Renal cortex interstitium (tissue), 11 donors: ENCODE measurements around the gene CDC42BPG. TPM values are rescaled to one million over a fixed set of nuclear protein-coding genes. Genes with fewer than 3 reads are reported as not detected.
A peak's percentile ranks its signal among the peaks of the same experiment; 100 is the strongest.

Experiments used
- DNase-seq, 11 donors: peaks; one replicate each; pipeline ENCODE4 v3.0.0-alpha.2; 2013; ENCODE audit warnings: low read depth in 9 of 11, low spot score in 4 of 11; ENCODE audit errors: extremely low read depth in 1 of 11
- polyA plus RNA-seq, 3 donors: library from polyadenylated mRNA; unstranded; fragments of 120-200 nt; gene quantifications; one replicate each; pipeline ENCODE4 v1.2.1, GENCODE V29; 2013; ENCODE audit not compliant: insufficient read length in 3 of 3

CDC42BPG gene
- polyA plus RNA-seq, 3 donors: 4.0 to 6.3 (median 5.8) TPM

GRCh38 chr11:64880240-64881001, 36.0 kb upstream of the CDC42BPG start:
- DNase-seq: no peak

- DNase-seq: no peak
These were observed 34.9 kb upstream of the CDC42BPG start for GRCh38 chr11:64879244-64879900.

GRCh38 chr11:64878494-64879243, 34.2 kb upstream of the CDC42BPG start, which contains the start of gene EHD1:
Gene EHD1 (minus strand): TSS chr11:64878621. CDS start chr11:64878464, 157 bp downstream.
- DNase-seq: peak; percentile 94 to 99 (median 96)

- no peak for DNase-seq
These were observed 33.7 kb upstream of the CDC42BPG start for GRCh38 chr11:64878223-64878493.

GRCh38 chr11:64877390-64878222, 33.2 kb upstream of the CDC42BPG start:
- DNase-seq: no peak

- DNase-seq: peak in 1 of 11 donors; percentile 53
These were observed 32.4 kb upstream of the CDC42BPG start for GRCh38 chr11:64876835-64877341.

GRCh38 chr11:64876229-64876750, 31.8 kb upstream of the CDC42BPG start:
- no peak for DNase-seq

- DNase-seq: no peak
These were observed 31.1 kb upstream of the CDC42BPG start for GRCh38 chr11:64875369-64876228.

- DNase-seq: no peak
These were observed 30.1 kb upstream of the CDC42BPG start for GRCh38 chr11:64874308-64875240.

GRCh38 chr11:64872790-64873488, 28.5 kb upstream of the CDC42BPG start:
- no peak for DNase-seq

GRCh38 chr11:64871492-64871891, 27.0 kb upstream of the CDC42BPG start:
- DNase-seq: no peak

- no peak for DNase-seq
These were observed 26.5 kb upstream of the CDC42BPG start for GRCh38 chr11:64870893-64871466.

- DNase-seq: no peak
These were observed 25.9 kb upstream of the CDC42BPG start for GRCh38 chr11:64870176-64870892.

- no peak for DNase-seq
These were observed 25.2 kb upstream of the CDC42BPG start for GRCh38 chr11:64869571-64870175.
